K562 (cell line): Measurements from ENCODE around the gene GPR35. TPM values are rescaled to one million over a fixed set of nuclear protein-coding genes. Genes with fewer than 3 reads are reported as not detected.
A peak's percentile ranks its signal among the peaks of the same experiment; 100 is the strongest.

Experiments
- CREBBP ChIP-seq: IDR thresholded peaks from one replicate; pipeline ENCODE4 v1.6.1; 2012; ENCODE audit warnings: low read depth, mild to moderate bottlenecking, control low read depth, inconsistent platforms, low read length
- KLF6 ChIP-seq: fragments of 250-450 bp; sonication (Bioruptor Pico); IDR thresholded peaks from 2 replicates; pipeline ENCODE4 v1.4.0; 2020; ENCODE audit warnings: mild to moderate bottlenecking, moderate library complexity, borderline replicate concordance
- SMAD4 ChIP-seq: fragments of 250-450 bp; sonication (Bioruptor Pico); conservative IDR thresholded peaks from 2 replicates; pipeline ENCODE4 v1.8.0; 2021; ENCODE audit warnings: inconsistent platforms, mild to moderate bottlenecking, moderate library complexity
- SMARCB1 ChIP-seq: IDR thresholded peaks from 2 replicates; pipeline ENCODE4 v1.6.1; 2011; ENCODE audit warnings: improper control_type of control experiment, low read depth; ENCODE audit not compliant: insufficient read length
- ZFP1 ChIP-seq: fragments of 450-650 bp; formaldehyde crosslinking; IDR thresholded peaks from 2 replicates; pipeline ENCODE4 v1.4.0; 2020; ENCODE audit warnings: mild to moderate bottlenecking, mixed read lengths
- ZNF253 ChIP-seq: fragments of 250-450 bp; sonication (Bioruptor Pico); conservative IDR thresholded peaks from 2 replicates; pipeline ENCODE4 v1.6.1; 2021; ENCODE audit warnings: mild to moderate bottlenecking
- ZNF274 ChIP-seq: IDR thresholded peaks from 2 replicates; pipeline ENCODE4 v1.6.1; 2011; ENCODE audit warnings: low read depth, mild to moderate bottlenecking, low read length, moderate library complexity, borderline replicate concordance
- polyA plus RNA-seq, 8 experiments: library from polyadenylated mRNA; depleted of rRNA in 4 of 8; stranded (reverse) in 5 of 8; unstranded in 3 of 8; fragments of >200 nt; fragmentation: Nextera tagmentation in 2 of 8; fragmentation: Illumina TruSeq in 1 of 8; extraction: Ambion mirVana in 2 of 8; extraction: Trizol in 1 of 8; gene quantifications; 2 replicates each; pipeline versions ENCODE4 v1.2.1 to v1.2.3, GENCODE V29; 2011 to 2014; ENCODE audit warnings: inconsistent platforms in 1 of 8, missing spikeins in 1 of 8
- total RNA-seq, 7 experiments: library from RNA; depleted of rRNA in 6 of 7; stranded (reverse); fragments of >200 nt in 6 of 7; fragmentation: Illumina TruSeq in 2 of 7; extraction: Trizol in 2 of 7; gene quantifications; 2 replicates each; pipeline versions ENCODE4 v1.2.1 to v1.2.3, GENCODE V29; 2011 to 2021; ENCODE audit warnings: low replicate concordance in 1 of 7
- TF ChIP-seq, protein P1 (sequence below), 2 experiments: fragments of 450-650 bp; formaldehyde crosslinking in 1 of 2; IDR thresholded peaks; 2 replicates each; pipeline versions ENCODE4 v1.4.0 to v1.6.1; 2014 to 2020; ENCODE audit warnings: mild to moderate bottlenecking in 2 of 2, borderline replicate concordance in 1 of 2, low read depth in 1 of 2
- TF ChIP-seq, protein P2 (sequence below): fragments of 250-450 bp; sonication (Bioruptor Pico); IDR thresholded peaks from 2 replicates; pipeline ENCODE4 v1.8.0; 2021; ENCODE audit warnings: borderline replicate concordance, mild to moderate bottlenecking, moderate library complexity; ENCODE audit not compliant: poor library complexity, severe bottlenecking

The GPR35 gene
- total and polyA plus RNA-seq, 9 of the 15 experiments (the other 6 are each of a cell fraction or from before 2014, with no cell fraction given): 0.04 to 0.50 (median 0.29) TPM; not detected in 3

DNA sequence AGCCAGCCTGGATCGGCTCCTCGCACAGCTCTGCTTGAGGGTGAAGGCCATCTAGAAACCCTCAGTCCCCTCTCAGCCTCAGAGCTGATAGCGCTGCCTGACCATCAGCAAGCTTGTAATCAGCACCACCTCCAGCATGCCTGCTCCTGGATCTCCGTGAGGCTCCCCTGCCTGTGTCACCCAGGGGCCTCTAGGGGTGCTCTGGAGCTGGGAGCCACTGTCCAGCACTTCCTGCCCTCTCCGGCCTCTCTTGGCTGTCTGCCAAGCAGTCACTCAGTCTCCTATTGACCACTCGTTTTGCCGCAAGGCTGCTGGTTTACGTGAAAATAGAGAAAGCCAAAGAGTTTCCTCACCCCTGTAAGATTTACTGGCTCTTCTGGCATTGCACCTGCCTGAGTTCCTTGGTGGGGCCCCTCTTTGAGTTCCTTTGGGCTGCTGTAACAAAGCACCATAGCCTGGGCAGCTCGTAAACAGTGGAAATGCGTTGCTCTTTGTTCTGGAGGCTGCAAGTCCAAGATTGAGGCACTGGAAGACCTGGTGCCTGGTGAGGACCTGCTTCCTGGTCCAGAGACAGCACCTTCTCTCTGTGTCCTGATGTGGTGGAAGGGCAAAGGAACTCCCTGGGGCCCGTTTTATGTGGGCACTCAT is 20.9 kb upstream of the GPR35 start (continued):
- TF ChIP-seq ZFP1 (CRISPR knock-in tag): no peak
- TF ChIP-seq, protein P1, sequence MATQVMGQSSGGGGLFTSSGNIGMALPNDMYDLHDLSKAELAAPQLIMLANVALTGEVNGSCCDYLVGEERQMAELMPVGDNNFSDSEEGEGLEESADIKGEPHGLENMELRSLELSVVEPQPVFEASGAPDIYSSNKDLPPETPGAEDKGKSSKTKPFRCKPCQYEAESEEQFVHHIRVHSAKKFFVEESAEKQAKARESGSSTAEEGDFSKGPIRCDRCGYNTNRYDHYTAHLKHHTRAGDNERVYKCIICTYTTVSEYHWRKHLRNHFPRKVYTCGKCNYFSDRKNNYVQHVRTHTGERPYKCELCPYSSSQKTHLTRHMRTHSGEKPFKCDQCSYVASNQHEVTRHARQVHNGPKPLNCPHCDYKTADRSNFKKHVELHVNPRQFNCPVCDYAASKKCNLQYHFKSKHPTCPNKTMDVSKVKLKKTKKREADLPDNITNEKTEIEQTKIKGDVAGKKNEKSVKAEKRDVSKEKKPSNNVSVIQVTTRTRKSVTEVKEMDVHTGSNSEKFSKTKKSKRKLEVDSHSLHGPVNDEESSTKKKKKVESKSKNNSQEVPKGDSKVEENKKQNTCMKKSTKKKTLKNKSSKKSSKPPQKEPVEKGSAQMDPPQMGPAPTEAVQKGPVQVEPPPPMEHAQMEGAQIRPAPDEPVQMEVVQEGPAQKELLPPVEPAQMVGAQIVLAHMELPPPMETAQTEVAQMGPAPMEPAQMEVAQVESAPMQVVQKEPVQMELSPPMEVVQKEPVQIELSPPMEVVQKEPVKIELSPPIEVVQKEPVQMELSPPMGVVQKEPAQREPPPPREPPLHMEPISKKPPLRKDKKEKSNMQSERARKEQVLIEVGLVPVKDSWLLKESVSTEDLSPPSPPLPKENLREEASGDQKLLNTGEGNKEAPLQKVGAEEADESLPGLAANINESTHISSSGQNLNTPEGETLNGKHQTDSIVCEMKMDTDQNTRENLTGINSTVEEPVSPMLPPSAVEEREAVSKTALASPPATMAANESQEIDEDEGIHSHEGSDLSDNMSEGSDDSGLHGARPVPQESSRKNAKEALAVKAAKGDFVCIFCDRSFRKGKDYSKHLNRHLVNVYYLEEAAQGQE (IDR thresholded peaks at IDR 0.05; ENCODE audit: borderline replicate concordance): peak; percentile 89
- TF ChIP-seq, protein P1 (CRISPR knock-in tag; IDR thresholded peaks at IDR 0.05; ENCODE audit: low read depth): peak; percentile 53; the same call in 1 of the 2 replicates
- TF ChIP-seq ZNF253: no peak
- no peak for TF ChIP-seq CREBBP
- TF ChIP-seq SMARCB1: no peak
- no peak for TF ChIP-seq ZNF274
- TF ChIP-seq, protein P2, sequence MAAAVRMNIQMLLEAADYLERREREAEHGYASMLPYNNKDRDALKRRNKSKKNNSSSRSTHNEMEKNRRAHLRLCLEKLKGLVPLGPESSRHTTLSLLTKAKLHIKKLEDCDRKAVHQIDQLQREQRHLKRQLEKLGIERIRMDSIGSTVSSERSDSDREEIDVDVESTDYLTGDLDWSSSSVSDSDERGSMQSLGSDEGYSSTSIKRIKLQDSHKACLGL (CRISPR knock-in tag): no peak
- no peak for TF ChIP-seq KLF6 (CRISPR knock-in tag)
- TF ChIP-seq SMAD4 (CRISPR knock-in tag): peak; percentile 54; the same call in 1 of the 2 replicates
